Measurements from ENCODE around the gene TAPBP. TPM values are rescaled to one million over a fixed set of nuclear protein-coding genes. Genes with fewer than 3 reads are reported as not detected.

Gene TAPBP
- total RNA-seq, 2 experiments from 2014 or later = 250 to 257 TPM

- DNase-seq = no peak
- Mint-ChIP-seq H3K36me3 (peaks cover 54% of the 10 kb centered on the region), H3K27ac (peak overlapping the region; percentile 71), H3K4me1 (peaks cover 56% of the 10 kb centered on the region), H3K4me3 (peak overlapping the region; percentile 100), H3K9me3 (no peaks in the 10 kb centered on the region), H3K27me3 (no peaks in the 10 kb centered on the region)
- POLR2A ChIA-PET = interaction anchor here (0.7 to 4.0 kb wide), 12 partner anchors 8 to 472 kb away, joined by 3 to 67 read pairs (median 6); partner anchors contain the start of genes B3GALT4, CUTA, PFDN6 and RGL2
- ATAC-seq (ENCODE audit: low read depth) = no peak
These were observed 2.9 kb upstream of the TAPBP start for GRCh38 chr6:33316603-33317418.

- Mint-ChIP-seq H3K27ac (peak overlapping the region; percentile 65), H3K4me1 (peaks cover 56% of the 10 kb centered on the region), H3K27me3 (no peaks in the 10 kb centered on the region), H3K36me3 (peaks cover 52% of the 10 kb centered on the region), H3K9me3 (no peaks in the 10 kb centered on the region), H3K4me3 (peak overlapping the region; percentile 98)
- no peak for DNase-seq
- POLR2A ChIA-PET = interaction anchor here (1.1 to 4.0 kb wide), 3 partner anchors 18 to 108 kb away, joined by 3 to 67 read pairs (median 23); partner anchors contain the start of genes RGL2 and RING1
- ATAC-seq (ENCODE audit: low read depth) = no peak
These were observed 2.1 kb upstream of the TAPBP start for GRCh38 chr6:33315793-33316602.

GRCh38 chr6:33314943-33315792 is 1.3 kb upstream of the TAPBP start:
- Mint-ChIP-seq H3K4me3 (peak overlapping the region; percentile 98), H3K9me3 (no peaks in the 10 kb centered on the region), H3K27me3 (no peaks in the 10 kb centered on the region), H3K4me1 (peaks cover 53% of the 10 kb centered on the region), H3K36me3 (peaks cover 48% of the 10 kb centered on the region), H3K27ac (peak overlapping the region; percentile 97)
- POLR2A ChIA-PET = interaction anchor here (1.2 kb wide), 1 partner anchor 29 kb away, joined by 4 read pairs; no protein-coding TSS in a partner anchor
- ATAC-seq (ENCODE audit: low read depth) (no peak), DNase-seq (no peak)

GRCh38 chr6:33314515-33314942 is 651 bp upstream of the TAPBP start:
- no peaks in the 10 kb centered on the region for H3K9me3 Mint-ChIP-seq
- POLR2A ChIA-PET = interaction anchor here (1.2 to 2.5 kb wide), 2 partner anchors 30 to 37 kb away, joined by 4 to 20 read pairs; partner anchors contain the start of gene B3GALT4
- H3K27me3 Mint-ChIP-seq = no peaks in the 10 kb centered on the region
- peak; percentile 61 for DNase-seq
- peaks cover 42% of the 10 kb centered on the region for H3K36me3 Mint-ChIP-seq
- peak overlapping the region; percentile 98 for H3K4me3 Mint-ChIP-seq
- H3K4me1 Mint-ChIP-seq = peaks cover 47% of the 10 kb centered on the region
- ATAC-seq (ENCODE audit: low read depth) = peak; percentile 13
- H3K27ac Mint-ChIP-seq = peak overlapping the region; percentile 97

GRCh38 chr6:33313105-33313708 is 671 bp downstream of the TAPBP start:
- peak overlapping the region; percentile 98 for H3K4me3 Mint-ChIP-seq
- no peaks in the 10 kb centered on the region for H3K27me3 Mint-ChIP-seq
- ATAC-seq (ENCODE audit: low read depth) = peak; percentile 2
- peaks cover 36% of the 10 kb centered on the region for H3K36me3 Mint-ChIP-seq
- H3K27ac Mint-ChIP-seq = peak overlapping the region; percentile 97
- no peaks in the 10 kb centered on the region for H3K9me3 Mint-ChIP-seq
- peaks cover 40% of the 10 kb centered on the region for H3K4me1 Mint-ChIP-seq
- peak; percentile 68 for DNase-seq
- POLR2A ChIA-PET = interaction anchor here (0.6 to 2.8 kb wide), 15 partner anchors 12 to 341 kb away, joined by 3 to 62 read pairs (median 5); partner anchors contain the start of genes B3GALT4, BAK1, CUTA and PFDN6

GRCh38 chr6:33312361-33313104 is 1.3 kb downstream of the TAPBP start:
- H3K4me1 Mint-ChIP-seq = peaks cover 38% of the 10 kb centered on the region
- peaks cover 36% of the 10 kb centered on the region for H3K36me3 Mint-ChIP-seq

GRCh38 chr6:33306356-33306755 is 7.5 kb downstream of the TAPBP start:
- POLR2A ChIA-PET = no interaction called here
- ATAC-seq (ENCODE audit: low read depth) = no peak
- peaks cover 26% of the 10 kb centered on the region for H3K4me1 Mint-ChIP-seq

More at GRCh38 chr6:33312361-33313104, 1.3 kb downstream of the TAPBP start:
- Mint-ChIP-seq H3K27me3 (no peaks in the 10 kb centered on the region), H3K9me3 (no peaks in the 10 kb centered on the region), H3K27ac (peak overlapping the region; percentile 97), H3K4me3 (peak overlapping the region; percentile 98)
- POLR2A ChIA-PET = interaction anchor here (0.5 to 2.8 kb wide), 15 partner anchors 13 to 341 kb away, joined by 3 to 62 read pairs (median 3); partner anchors contain the start of genes B3GALT4, BAK1, CUTA and PFDN6
- DNase-seq (peak; percentile 71), ATAC-seq (ENCODE audit: low read depth) (peak; percentile 34)

GRCh38 chr6:33305052-33305451 is 8.8 kb downstream of the TAPBP start:
- H3K36me3 Mint-ChIP-seq = peaks cover 22% of the 10 kb centered on the region
- peaks cover 28% of the 10 kb centered on the region for H3K4me1 Mint-ChIP-seq
- H3K4me3 Mint-ChIP-seq = no peak overlapping the region
- ATAC-seq (ENCODE audit: low read depth) (no peak), DNase-seq (no peak)
- H3K27ac Mint-ChIP-seq = peak overlapping the region; percentile 38
- POLR2A ChIA-PET = no interaction called here
- no peaks in the 10 kb centered on the region for H3K9me3 Mint-ChIP-seq
- no peaks in the 10 kb centered on the region for H3K27me3 Mint-ChIP-seq

More at GRCh38 chr6:33306356-33306755, 7.5 kb downstream of the TAPBP start:
- Mint-ChIP-seq H3K27ac (peak overlapping the region; percentile 26), H3K27me3 (no peaks in the 10 kb centered on the region), H3K4me3 (no peak overlapping the region), H3K36me3 (peaks cover 19% of the 10 kb centered on the region), H3K9me3 (no peaks in the 10 kb centered on the region)
- no peak for DNase-seq

GRCh38 chr6:33304216-33304615 is 9.7 kb downstream of the TAPBP start:
- Mint-ChIP-seq H3K27ac (no peak overlapping the region), H3K36me3 (peaks cover 27% of the 10 kb centered on the region), H3K27me3 (no peaks in the 10 kb centered on the region), H3K9me3 (no peaks in the 10 kb centered on the region), H3K4me3 (no peak overlapping the region), H3K4me1 (peaks cover 33% of the 10 kb centered on the region)
- no peak for ATAC-seq (ENCODE audit: low read depth)
- POLR2A ChIA-PET = interaction anchor here (1.3 kb wide), 1 partner anchor 27 kb away, joined by 3 read pairs; the partner anchor contains the start of gene B3GALT4
- no peak for DNase-seq

GRCh38 chr6:33301877-33302276 is 12.0 kb downstream of the TAPBP start:
- H3K27me3 Mint-ChIP-seq = no peaks in the 10 kb centered on the region
- DNase-seq = no peak
- no peak overlapping the region for H3K27ac Mint-ChIP-seq
- H3K4me3 Mint-ChIP-seq = no peak overlapping the region
- H3K36me3 Mint-ChIP-seq = peaks cover 26% of the 10 kb centered on the region
- H3K4me1 Mint-ChIP-seq = peaks cover 32% of the 10 kb centered on the region
- H3K9me3 Mint-ChIP-seq = no peaks in the 10 kb centered on the region
- ATAC-seq (ENCODE audit: low read depth) = no peak
- POLR2A ChIA-PET = interaction anchor here (0.6 to 5.8 kb wide), 8 partner anchors 9 to 79 kb away, joined by 4 to 44 read pairs (median 8); partner anchors contain the start of genes B3GALT4, PFDN6, RPS18 and TAPBP

GRCh38 chr6:33299237-33299944 is 14.5 kb downstream of the TAPBP start:
- DNase-seq (peak; percentile 94), ATAC-seq (ENCODE audit: low read depth) (peak; percentile 85)
- Mint-ChIP-seq H3K27ac (peak overlapping the region; percentile 99), H3K27me3 (no peaks in the 10 kb centered on the region), H3K36me3 (peaks cover 26% of the 10 kb centered on the region), H3K4me1 (peaks cover 20% of the 10 kb centered on the region), H3K4me3 (peak overlapping the region; percentile 99), H3K9me3 (no peaks in the 10 kb centered on the region)
- POLR2A ChIA-PET = interaction anchor here (0.7 to 5.8 kb wide), 23 partner anchors 8 to 1109 kb away, joined by 3 to 69 read pairs (median 5); partner anchors contain the start of genes B3GALT4, PBX2, PFDN6 and PHF1

Data from activated naive CD8-positive, alpha-beta T cell treated with anti-CD3 and anti-CD28 coated beads, Interleukin-2, amount 10 ng/mL, durations not matched to agents 7 days and 5 days (primary cell).